GM19240 (cell line): ENCODE data around the gene SIAH2.

Experiments
- DNase-seq: peaks from one replicate; pipeline ENCODE4 v3.0.0; 2011; ENCODE audit warnings: low spot score; ENCODE audit not compliant: insufficient read length

SIAH2 gene

DNA sequence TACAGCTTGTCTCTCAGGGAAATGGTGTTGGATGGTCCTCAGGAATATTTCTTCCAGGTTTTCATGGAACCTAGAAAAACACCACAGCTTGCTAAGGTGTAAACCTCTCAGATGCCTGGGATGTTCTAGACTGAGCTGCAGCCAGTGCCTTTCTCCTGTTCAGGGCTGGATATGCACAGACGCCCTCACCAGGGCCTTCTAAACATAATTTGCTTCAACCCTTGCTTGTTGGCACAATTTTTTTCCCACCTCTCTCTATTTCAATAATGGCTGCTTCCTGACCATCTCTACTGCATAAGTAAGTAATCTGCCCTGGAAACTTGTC, 28.2 kb downstream of the SIAH2 start:
- no peak for DNase-seq

DNA sequence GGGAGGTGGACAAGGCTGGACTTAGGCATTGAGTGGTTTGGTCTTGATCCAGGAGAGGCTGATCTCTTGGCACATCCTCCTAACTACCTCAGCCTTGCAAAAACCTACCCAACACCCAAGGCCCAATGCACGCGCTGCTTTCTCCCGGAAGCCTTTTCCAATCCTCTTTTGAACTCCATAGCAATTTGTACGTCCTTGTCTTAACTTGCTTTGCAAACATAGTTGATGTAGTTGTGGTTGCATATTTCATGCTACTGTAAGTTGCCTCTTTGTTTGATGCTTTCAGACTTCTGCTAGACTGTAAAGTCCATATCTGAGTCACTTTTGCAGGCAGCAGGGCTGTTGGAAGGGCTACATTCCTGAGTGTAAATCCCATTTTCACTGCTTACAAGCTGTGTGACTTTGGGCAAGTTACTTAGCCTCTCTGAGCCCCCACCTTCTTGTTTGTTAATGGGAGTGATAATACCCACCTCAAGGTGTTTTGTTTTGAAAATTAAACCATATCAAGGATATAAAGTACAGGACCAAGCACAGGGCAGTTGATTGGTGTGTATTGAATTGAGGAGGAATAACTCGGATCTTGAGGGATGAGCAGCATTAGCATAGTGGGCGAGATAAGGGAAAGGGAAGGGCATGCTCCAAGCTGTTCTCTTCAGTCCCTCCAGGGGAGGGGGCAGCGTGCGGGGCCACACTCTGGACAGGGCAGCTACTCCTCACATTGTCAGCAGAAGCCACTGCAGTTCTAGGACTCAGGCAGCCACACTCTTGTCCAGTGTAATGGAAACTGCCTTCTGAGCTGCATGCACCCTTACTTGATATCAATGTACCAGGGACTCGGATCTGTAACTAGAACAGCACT, 28.8 kb downstream of the SIAH2 start:
- DNase-seq: no peak

GRCh38 chr3:150733373-150733935, 29.5 kb downstream of the SIAH2 start:
- no peak for DNase-seq

GRCh38 chr3:150729682-150730360, 33.1 kb downstream of the SIAH2 start:
- no peak for DNase-seq

DNA sequence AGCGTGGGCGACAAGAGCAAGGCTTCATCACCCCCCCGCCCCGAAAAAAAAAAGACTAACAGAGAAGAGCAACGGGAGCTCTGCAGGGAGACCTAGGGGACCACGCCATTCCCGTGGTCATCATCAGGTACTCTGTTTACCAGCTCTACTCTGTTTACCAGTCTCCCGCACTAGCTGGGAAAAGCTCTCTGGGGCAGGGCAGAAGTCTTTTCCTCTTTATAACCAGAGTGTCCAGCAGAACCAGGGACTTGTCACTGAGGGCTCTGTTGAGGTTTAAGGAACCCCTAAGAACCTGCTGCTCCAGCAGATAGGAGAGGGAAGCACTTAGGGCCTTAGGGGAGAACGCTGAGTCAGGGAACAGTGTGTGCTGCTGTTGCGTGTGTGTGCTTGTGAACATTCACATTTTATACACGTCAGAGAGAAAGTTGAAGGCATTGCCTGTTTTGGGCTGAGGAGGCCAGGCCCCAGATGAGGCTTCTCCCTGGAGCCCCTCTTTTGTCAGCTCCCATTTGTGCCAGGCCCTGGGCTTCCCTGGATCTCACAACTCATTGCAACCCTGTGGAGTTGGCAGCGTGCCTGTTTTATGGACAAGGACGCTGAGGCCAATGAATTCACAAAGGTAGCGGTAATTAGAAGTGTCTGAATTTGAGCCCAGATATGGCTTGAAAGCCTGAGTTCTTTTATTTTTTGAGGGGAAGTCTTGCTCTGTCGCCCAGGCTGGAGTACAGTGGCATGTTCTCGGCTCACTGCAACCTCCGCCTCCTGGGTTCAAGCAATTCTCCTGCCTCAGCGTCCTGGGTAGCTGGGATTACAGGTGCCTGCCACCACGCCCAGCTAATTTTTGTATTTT, 35.1 kb downstream of the SIAH2 start:
- no peak for DNase-seq

GRCh38 chr3:150725548-150725947, 37.4 kb downstream of the SIAH2 start:
- no peak for DNase-seq

GRCh38 chr3:150723946-150724345, 39.0 kb downstream of the SIAH2 start:
- no peak for DNase-seq

GRCh38 chr3:150722267-150722666, 40.7 kb downstream of the SIAH2 start:
- no peak for DNase-seq

- DNase-seq: peak; percentile 43
Observed at GRCh38 chr3:150721285-150722130, 41.5 kb downstream of the SIAH2 start.

DNA sequence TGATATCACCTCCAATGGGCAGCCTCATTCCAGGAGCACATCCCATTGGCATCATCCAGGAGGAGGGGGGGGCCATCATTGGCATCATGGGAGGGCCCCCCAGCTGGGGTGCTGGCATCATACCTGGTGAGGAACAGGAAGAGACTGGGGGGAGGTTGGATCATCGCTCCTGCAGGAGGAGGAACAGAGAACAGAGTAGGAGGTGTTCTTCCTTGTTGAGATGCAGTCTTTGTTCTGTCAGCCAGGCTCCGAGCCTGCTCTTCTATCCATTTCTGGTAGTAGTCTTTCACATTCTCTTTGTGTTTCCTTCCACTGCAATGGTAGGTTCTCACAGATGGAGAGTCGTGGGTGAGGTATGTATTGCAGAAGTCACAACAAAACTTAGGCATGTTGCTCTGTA, 42.5 kb downstream of the SIAH2 start:
- no peak for DNase-seq

DNA sequence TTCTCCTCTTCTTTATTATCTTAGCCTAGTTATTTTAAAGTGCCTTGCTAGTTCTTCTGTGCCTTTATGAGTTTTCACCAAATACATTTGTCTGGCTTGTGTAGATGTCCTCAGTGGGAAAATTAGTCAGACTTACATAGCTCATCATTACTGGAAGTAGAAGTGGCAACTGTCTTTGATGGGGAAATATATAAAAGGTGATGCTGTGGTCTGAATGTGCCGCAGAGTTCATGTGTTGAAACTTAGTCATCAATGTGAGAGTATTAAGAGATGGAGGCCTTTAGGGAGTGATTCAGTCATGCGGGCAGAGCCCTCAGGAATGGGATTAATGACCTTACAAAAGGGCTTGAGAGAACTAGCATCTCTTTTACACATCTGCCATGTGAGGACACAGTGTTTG, 52.9 kb downstream of the SIAH2 start:
- no peak for DNase-seq

GRCh38 chr3:150703756-150704344, 59.1 kb downstream of the SIAH2 start, which contains the start of gene ERICH6:
Gene ERICH6 (minus strand): TSS chr3:150703920. CDS start chr3:150703898, 22 bp downstream.
- peak; percentile 82 for DNase-seq

GRCh38 chr3:150703299-150703755, 59.6 kb downstream of the SIAH2 start:
- DNase-seq: no peak

- DNase-seq: no peak
Observed at GRCh38 chr3:150699068-150699639, 63.8 kb downstream of the SIAH2 start.

GRCh38 chr3:150697646-150698045, 65.3 kb downstream of the SIAH2 start:
- no peak for DNase-seq

- no peak for DNase-seq
Observed at GRCh38 chr3:150691414-150692040, 71.4 kb downstream of the SIAH2 start.
